ENCODE results near the gene NEK6.

The NEK6 gene

GRCh38 chr9:124373851-124374250 lies 116.1 kb downstream of the NEK6 start:
- DNase-seq (ENCODE audit: low spot score) = no peak

GRCh38 chr9:124375726-124376125 lies 118.0 kb downstream of the NEK6 start:
- no peak for DNase-seq (ENCODE audit: low spot score)

- no peak for DNase-seq (ENCODE audit: low spot score)
Measured at GRCh38 chr9:124376329-124376728, 118.6 kb downstream of the NEK6 start.

DNA sequence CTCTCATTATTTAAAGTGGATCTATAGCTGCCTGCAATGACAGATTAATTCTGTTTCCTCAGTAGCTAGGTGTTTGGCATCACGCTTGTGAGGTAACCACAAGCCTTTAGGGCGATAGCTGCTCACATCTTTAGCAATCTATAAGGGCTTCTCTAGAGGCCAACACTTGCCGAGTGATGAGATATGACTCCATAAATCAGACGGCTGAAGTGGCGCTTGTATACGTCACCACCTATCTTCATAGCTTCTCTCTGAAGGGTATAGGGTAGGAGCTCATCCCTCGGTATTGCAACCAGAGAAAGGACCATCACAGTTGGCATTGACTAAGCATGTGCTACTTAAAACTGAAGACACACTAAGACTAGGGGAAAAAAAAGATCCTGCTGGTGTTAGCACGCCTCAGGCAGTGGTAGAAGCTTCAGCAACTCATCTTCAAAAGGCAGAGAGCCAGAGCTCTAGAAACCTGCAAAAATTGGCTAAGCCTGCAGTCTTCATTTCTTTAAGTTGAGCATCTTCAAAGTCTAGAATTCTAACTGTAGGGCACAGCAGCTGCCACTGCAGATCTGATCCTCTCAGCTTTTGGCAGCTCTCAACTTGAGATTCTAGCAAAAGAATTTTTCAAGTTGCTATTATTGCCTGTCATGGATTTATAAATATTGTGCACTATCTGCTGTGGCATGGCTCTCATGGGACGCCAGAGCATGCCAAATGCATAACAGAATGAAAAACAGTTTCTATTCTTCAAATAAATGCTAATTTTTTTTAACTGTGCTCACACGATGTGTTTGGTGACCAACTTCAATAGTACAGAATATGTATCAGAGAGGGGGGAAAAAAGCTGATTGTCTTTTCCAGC lies 120.0 kb downstream of the NEK6 start:
- DNase-seq (ENCODE audit: low spot score) = no peak

GRCh38 chr9:124381170-124381945 lies 123.6 kb downstream of the NEK6 start:
- DNase-seq (ENCODE audit: low spot score) = no peak

- DNase-seq (ENCODE audit: low spot score) = no peak
Measured at GRCh38 chr9:124384210-124384609, 126.5 kb downstream of the NEK6 start.

DNA sequence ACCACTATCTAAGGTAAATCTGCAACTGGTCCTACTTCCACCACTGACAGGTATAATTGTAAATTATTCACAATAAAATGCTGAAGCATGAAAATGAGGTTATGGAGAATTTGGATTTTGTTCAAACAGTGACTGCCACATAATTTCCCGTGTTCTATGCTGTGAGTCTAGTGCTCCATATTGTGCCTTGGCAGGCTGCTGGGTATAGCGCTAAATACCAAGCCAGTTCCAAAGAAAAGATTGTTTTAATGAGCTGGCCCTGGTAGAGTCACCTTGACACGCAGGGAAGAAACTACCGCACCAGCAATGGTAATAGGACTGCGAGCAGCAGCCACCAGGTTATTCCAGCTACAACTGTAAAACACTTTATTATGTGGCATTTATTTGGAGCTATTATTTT lies 127.1 kb downstream of the NEK6 start:
- no peak for DNase-seq (ENCODE audit: low spot score)

- DNase-seq (ENCODE audit: low spot score) = no peak
Measured at GRCh38 chr9:124385623-124386022, 127.9 kb downstream of the NEK6 start.

GRCh38 chr9:124386201-124386600 lies 128.5 kb downstream of the NEK6 start:
- peak; percentile 44 for DNase-seq (ENCODE audit: low spot score)

- DNase-seq (ENCODE audit: low spot score) = no peak
Measured at GRCh38 chr9:124388275-124389048, 130.7 kb downstream of the NEK6 start.

GRCh38 chr9:124389146-124389939 lies 131.6 kb downstream of the NEK6 start:
- DNase-seq (ENCODE audit: low spot score) = no peak

- no peak for DNase-seq (ENCODE audit: low spot score)
Measured at GRCh38 chr9:124390794-124391658, 133.3 kb downstream of the NEK6 start.

DNA sequence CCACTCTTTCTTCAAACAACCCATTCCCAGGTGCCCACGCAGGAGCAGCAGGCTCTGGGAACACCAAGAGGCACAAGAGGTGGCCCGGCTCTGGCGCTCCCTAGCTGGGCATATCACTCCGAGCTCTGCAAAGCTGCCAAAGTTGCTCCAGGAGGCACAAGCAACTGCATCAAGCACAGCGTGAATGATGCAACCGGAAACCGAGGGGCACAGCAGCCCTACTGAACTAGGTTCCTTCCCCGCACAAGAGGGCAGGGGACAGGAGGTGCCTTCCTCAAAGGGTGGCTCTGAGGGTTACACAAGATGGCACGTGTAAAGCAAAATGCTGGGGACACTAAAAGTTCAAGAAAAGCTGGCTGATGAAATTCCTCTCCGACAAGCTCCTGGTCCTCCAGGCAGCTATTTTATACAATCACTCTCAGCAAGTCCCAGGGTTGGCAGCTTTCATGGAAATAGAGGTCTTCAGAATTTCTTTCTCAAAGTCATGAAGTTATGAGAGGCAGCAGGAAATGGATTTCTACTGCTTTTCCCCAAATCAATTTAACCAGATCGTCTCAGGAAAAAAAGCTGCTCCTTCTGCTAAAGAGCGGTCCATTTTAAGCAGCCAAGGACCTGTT lies 134.6 kb downstream of the NEK6 start:
- no peak for DNase-seq (ENCODE audit: low spot score)

- DNase-seq (ENCODE audit: low spot score) = no peak
Measured at GRCh38 chr9:124392871-124393460, 135.2 kb downstream of the NEK6 start.

- DNase-seq (ENCODE audit: low spot score) = no peak
Measured at GRCh38 chr9:124394167-124394566, 136.4 kb downstream of the NEK6 start.

DNA sequence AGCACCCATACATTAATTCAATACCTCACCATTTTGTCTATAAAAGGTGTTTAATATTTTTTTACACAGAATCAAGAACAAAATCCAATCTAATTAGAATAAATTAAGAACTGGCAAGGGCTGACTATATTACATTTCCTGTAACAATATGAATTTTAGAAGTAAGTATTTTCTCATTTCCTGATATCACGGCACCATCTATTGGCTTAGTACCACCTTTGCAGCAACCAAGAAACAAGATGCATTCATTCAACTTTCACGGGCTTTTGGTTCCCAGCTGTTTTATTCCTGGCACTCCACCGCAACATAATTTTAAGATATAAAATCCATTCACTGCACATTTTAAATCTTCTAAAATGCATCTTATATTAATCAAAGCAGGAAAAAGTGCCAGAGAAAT lies 136.8 kb downstream of the NEK6 start:
- no peak for DNase-seq (ENCODE audit: low spot score)

DNA sequence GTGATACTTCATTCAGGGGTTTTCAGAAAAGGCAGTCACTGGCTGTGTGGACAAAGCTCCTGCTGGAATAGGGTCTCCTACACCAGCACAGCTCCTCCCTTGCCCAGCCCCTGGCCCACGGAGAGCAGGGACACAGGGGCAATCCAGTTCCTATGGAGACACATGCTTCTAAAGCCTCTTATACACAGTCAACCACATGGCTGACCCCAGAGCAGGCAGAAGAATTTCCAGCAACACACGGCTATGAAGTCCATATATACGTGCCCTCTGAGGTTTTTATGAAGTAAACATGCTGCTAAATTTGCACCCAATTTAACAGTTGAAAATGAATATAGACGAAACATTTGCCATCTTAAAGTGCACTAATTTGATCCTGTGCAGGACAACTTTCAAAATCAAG lies 138.1 kb downstream of the NEK6 start:
- no peak for DNase-seq (ENCODE audit: low spot score)

GRCh38 chr9:124398191-124398935 lies 140.6 kb downstream of the NEK6 start:
- DNase-seq (ENCODE audit: low spot score) = no peak

- DNase-seq (ENCODE audit: low spot score) = no peak
Measured at GRCh38 chr9:124399323-124399967, 141.7 kb downstream of the NEK6 start.

Data from HuH-7 (cell line).